ENCODE results near the gene ADAMTS17.
"Not testable (repeated sequence)": the region's sequence is repeated elsewhere in the genome, so short reads cannot be mapped to it uniquely, and the experiment has no call there.

DNA sequence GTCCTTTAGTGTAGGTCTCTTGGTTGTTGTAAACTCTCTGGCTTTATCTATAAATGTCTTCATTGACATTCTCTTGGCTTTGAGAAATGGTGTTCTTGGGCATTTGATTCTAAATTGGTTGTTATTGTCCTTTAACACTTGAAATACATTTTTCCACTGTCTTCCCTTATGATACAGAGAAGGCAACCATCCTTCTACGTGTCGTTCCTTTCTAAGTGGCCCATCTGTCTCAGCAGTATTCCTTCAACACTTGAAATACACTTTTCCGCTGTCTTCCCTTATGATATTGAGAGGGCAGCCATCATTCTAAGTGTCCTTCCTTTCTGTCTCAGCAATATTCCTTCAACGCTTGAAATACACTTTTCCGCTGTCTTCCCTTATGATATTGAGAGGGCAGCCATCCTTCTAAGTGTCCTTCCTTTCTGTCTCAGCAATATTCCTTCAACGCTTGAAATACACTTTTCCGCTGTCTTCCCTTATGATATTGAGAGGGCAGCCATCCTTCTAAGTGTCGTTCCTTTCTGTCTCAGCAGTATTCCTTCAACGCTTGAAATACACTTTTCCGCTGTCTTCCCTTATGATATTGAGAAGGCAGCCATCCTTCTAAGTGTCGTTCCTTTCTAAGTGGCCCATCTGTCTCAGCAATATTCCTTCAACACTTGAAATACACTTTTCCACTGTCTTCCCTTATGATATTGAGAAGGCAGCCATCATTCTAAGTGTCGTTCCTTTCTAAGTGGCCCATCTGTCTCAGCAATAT, 275.1 kb downstream of the ADAMTS17 start:
- TF ChIP-seq, protein P1, sequence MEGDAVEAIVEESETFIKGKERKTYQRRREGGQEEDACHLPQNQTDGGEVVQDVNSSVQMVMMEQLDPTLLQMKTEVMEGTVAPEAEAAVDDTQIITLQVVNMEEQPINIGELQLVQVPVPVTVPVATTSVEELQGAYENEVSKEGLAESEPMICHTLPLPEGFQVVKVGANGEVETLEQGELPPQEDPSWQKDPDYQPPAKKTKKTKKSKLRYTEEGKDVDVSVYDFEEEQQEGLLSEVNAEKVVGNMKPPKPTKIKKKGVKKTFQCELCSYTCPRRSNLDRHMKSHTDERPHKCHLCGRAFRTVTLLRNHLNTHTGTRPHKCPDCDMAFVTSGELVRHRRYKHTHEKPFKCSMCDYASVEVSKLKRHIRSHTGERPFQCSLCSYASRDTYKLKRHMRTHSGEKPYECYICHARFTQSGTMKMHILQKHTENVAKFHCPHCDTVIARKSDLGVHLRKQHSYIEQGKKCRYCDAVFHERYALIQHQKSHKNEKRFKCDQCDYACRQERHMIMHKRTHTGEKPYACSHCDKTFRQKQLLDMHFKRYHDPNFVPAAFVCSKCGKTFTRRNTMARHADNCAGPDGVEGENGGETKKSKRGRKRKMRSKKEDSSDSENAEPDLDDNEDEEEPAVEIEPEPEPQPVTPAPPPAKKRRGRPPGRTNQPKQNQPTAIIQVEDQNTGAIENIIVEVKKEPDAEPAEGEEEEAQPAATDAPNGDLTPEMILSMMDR (IDR thresholded peaks at IDR 0.05), result not testable (repeated sequence)
- TF ChIP-seq POLR2A, POLR2AphosphoS5, EP300 (IDR thresholded peaks at IDR 0.05): not testable (repeated sequence)
